GM19452 (cell line): ENCODE measurements around the gene BTG3.

Experiments used
- ATAC-seq: cut with Tn5 transposase; IDR thresholded peaks from one replicate; pipeline ENCODE4 v1.9.1; 2021; ENCODE audit not compliant: unreplicated experiment

The BTG3 gene

DNA sequence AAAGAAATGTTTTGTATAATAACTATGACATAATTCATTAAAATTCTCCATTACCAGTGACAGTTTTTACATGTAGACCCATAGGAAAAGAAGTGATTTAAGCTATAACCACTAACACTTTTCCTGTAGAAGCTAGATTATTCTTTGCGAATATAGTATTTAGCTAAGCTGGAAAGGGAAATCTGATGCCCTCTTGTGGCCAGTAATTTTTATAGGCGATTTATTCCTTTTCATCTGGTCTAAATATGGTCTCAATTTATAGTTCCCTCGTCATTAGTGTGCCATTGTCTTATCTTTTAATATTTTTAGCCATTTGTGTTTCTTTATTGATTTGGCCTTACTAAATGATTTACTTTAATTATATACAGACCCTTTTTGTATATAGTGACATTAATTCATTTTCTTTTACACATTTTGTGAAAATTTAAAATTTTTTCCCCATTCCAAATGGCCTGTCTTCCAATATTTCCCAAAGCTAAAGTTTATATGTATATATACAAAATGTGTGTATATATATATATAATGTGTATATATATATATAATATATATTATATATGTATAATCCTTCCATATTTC is 26.7 kb downstream of the BTG3 start:
- ATAC-seq = no peak

DNA sequence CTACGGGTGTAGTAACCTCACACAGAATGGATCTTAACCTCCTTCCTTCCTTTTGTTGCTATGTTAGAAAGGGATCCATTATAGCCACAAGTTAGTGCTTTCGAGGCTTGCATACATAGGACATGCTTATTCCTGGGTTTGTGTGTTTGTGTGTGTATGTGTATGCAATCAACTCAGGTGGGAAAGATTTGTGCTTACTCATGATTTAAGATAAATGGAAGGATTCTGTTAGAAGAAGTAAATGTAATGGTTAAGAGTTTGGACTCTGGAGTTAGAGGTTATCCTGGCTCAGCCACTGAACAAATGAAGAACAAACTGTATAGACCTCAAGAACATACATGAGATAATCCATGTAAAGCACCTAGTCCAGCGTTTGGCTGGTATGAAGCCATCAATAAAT is 28.8 kb downstream of the BTG3 start:
- ATAC-seq = no peak

DNA sequence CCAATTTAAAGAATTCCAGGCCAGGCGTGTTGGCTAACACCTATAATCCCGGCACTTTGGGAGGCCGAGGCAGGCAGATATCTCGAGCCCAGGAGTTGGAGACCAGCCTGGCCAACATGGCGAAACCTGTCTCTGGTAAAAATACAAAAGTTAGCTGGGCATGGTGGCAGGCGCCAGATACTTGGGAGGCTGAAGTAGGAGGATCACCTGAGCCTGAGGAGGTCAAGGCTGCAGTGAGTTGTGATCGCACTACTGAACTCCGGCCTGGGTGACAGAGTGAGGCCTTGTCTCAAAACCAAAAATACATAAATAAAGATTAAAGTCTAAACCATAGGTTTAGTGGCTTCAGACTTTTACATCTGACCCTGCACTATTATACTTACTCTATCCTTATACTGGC is 32.4 kb downstream of the BTG3 start:
- no peak for ATAC-seq

- ATAC-seq = no peak
These were observed 33.8 kb downstream of the BTG3 start for GRCh38 chr21:17578876-17579275.

DNA sequence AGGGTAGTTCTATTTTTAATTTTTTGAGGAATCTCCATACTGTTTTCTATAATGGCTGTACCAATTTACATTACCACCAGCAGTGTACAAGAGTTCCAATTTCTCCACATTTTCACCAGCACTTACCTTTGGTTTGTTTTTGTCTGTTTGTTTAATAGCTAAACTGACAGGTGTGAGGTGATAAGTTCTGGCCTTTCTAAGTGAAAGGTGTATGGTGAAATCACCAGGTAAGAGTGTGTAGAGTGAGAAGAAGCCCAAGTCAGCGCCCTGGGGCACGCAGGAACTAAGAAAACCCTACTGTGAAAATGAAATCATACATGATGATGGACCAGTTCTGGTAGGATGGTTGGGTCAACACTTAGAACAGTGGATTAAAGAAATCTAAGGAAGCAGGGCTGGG is 34.5 kb downstream of the BTG3 start:
- no peak for ATAC-seq

GRCh38 chr21:17577701-17578100 is 35.0 kb downstream of the BTG3 start:
- ATAC-seq = no peak

DNA sequence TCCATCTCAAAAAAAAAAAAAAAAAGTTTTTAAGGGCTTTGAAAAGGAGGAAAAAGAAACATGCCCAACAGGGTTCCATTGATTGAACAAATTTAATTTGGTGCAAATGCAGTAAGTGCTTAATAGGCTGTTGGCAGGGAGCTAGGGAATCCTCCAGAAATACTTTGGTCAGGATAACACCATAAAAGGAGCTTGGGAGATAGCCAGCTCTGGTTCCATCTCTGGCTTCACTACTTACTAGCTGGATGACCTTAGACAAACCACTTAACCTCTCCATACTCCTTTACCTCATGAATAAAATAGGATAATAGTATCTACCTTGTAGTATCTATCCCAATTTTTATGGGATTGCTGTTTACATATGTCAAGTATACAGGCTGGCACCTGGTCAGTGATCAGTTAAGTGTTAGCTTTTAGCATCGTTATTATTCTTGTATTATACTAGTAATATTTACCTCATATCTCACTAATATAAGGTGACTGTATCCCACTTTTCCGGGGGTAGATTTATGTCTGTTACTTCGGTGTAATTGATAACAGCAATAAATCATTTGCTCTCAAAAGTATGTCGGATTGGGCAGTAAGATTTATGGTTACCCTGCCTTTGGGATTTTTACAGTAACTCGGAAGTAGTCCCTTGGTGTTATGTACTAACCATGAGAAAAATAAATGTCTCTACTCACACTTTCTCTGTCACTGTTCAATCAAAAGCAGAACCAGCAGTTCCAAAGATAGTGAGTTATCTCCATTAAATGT is 36.4 kb downstream of the BTG3 start:
- no peak for ATAC-seq

GRCh38 chr21:17575076-17575475 is 37.6 kb downstream of the BTG3 start:
- no peak for ATAC-seq

- no peak for ATAC-seq
These were observed 40.3 kb downstream of the BTG3 start for GRCh38 chr21:17572431-17572830.

GRCh38 chr21:17570786-17571185 is 41.9 kb downstream of the BTG3 start:
- no peak for ATAC-seq

GRCh38 chr21:17560377-17561025 is 52.2 kb downstream of the BTG3 start:
- no peak for ATAC-seq

GRCh38 chr21:17554679-17555465 is 57.8 kb downstream of the BTG3 start:
- ATAC-seq = no peak

DNA sequence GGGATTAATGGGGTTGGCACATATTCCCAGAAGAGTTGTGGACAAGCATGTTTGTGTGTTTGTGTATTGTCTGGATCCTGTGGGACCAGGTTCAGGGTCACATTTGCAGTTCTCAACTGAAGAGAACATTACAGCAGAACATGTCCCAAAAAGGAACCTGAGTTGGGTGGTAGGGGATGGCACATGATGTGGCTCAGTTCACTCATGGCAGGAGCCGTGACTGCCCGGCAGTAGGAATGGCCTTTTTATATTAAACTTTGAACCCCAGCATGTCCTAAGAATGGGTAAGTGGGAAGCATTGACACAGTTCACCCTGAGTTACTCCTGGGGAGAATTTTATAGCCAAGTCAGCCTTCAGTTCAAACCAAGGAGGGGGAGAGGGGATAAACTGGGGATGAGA is 58.6 kb downstream of the BTG3 start:
- no peak for ATAC-seq

DNA sequence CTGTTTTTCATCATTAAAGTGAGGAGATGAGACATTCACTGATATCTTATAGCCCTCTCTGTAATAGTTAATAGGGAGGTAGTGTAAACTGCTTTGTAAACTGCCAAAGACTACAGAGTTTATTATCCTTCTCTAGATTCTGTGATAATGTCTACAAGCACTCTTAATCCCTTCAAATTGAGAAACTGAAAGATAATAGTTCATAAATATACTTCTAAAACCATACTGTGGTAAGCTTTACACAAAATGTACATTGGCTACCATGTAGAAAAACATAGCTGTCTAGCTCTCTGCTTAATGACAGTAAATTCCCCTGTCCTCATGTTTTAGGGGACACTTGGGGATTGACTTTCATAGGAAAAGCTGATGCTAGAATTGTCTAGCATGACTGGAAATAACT is 60.3 kb downstream of the BTG3 start:
- ATAC-seq = no peak

GRCh38 chr21:17550671-17551308 is 61.9 kb downstream of the BTG3 start:
- ATAC-seq = no peak

GRCh38 chr21:17548262-17548661 is 64.4 kb downstream of the BTG3 start:
- no peak for ATAC-seq

DNA sequence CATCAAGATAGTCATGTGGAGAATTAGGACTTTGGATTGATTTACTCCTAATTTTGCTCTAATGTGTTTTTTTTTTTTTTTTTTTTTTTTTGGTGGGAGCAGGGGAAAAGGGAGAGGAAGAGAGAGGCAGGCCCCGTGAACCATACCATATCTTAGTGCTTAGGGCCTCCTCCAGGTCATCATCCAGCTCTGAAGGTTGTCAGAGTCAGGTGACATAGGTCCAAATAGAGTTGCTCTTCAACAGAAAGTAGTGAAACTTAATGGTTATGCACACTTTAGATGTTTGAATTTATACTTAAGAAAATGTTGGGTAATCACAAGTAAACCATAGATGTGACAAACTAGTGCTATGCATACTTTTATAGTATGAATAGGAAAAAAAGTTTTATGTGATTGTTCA is 67.7 kb downstream of the BTG3 start:
- ATAC-seq = no peak
